HG02885 (cell line): ENCODE measurements around the gene MTSS2.

Experiments
- ATAC-seq: cut with Tn5 transposase; IDR thresholded peaks from one replicate; pipeline ENCODE4 v1.9.1; 2021; ENCODE audit warnings: mild to moderate bottlenecking; ENCODE audit not compliant: unreplicated experiment, poor library complexity

The MTSS2 gene

GRCh38 chr16:70685938-70686375 is at the start of gene MTSS2:
Gene MTSS2, minus strand, starts transcription at chr16:70686053. Its CDS starts 262 bp downstream, at chr16:70685791.
- no peak for ATAC-seq

GRCh38 chr16:70735141-70735979 is 49.5 kb upstream of the MTSS2 start:
- ATAC-seq: no peak

- no peak for ATAC-seq
These were observed 48.8 kb upstream of the MTSS2 start for GRCh38 chr16:70734522-70735095.

GRCh38 chr16:70730944-70731343 is 45.1 kb upstream of the MTSS2 start:
- ATAC-seq: no peak

- no peak for ATAC-seq
These were observed 44.2 kb upstream of the MTSS2 start for GRCh38 chr16:70730031-70730430.

GRCh38 chr16:70729292-70729691 is 43.4 kb upstream of the MTSS2 start:
- ATAC-seq: no peak

GRCh38 chr16:70728150-70728549 is 42.3 kb upstream of the MTSS2 start:
- no peak for ATAC-seq

GRCh38 chr16:70726892-70727361 is 41.1 kb upstream of the MTSS2 start:
- ATAC-seq: no peak

GRCh38 chr16:70725912-70726828 is 40.3 kb upstream of the MTSS2 start:
- no peak for ATAC-seq

- no peak for ATAC-seq
These were observed 39.4 kb upstream of the MTSS2 start for GRCh38 chr16:70725024-70725911.

- no peak for ATAC-seq
These were observed 38.5 kb upstream of the MTSS2 start for GRCh38 chr16:70724146-70725023.

- ATAC-seq: no peak
These were observed 37.9 kb upstream of the MTSS2 start for GRCh38 chr16:70723740-70724145.

- no peak for ATAC-seq
These were observed 35.5 kb upstream of the MTSS2 start for GRCh38 chr16:70721202-70721963.

- ATAC-seq: no peak
These were observed 34.8 kb upstream of the MTSS2 start for GRCh38 chr16:70720425-70721201.

GRCh38 chr16:70717065-70717464 is 31.2 kb upstream of the MTSS2 start:
- ATAC-seq: no peak

GRCh38 chr16:70715860-70716357 is 30.1 kb upstream of the MTSS2 start:
- no peak for ATAC-seq
